PC-9 (cell line): ENCODE measurements around the gene CNTNAP5. TPM values are rescaled to one million over a fixed set of nuclear protein-coding genes. Genes with fewer than 3 reads are reported as not detected.
"Not testable (repeated sequence)": the region's sequence is repeated elsewhere in the genome, so short reads cannot be mapped to it uniquely, and the experiment has no call there.

Source experiments
- BruUV-seq: library from RNA; stranded (reverse); fragments of 400-500 nt; replicated peaks from 2 replicates; lab custom pipeline; 2021; lab: Mats Ljungman, UMichigan
- CTCF ChIA-PET: fragments of 300-600 bp; sonication (Branson Sonifier 250); formaldehyde crosslinking; loops from one replicate; lab custom pipeline; 2022; ENCODE audit warnings: antibody characterized with exemption; lab: Charles Lee
- POLR2A ChIA-PET: fragments of 300-600 bp; sonication (Branson Sonifier 250); formaldehyde crosslinking; loops from one replicate; lab custom pipeline; 2022; ENCODE audit warnings: antibody characterized with exemption; ENCODE audit not compliant: unreplicated experiment; lab: Charles Lee
- DNase-seq, 2 experiments: peaks; one replicate each; pipeline versions ENCODE4 v3.0.0 to v3.0.0-alpha.2; 2015 to 2022; ENCODE audit warnings: mixed read lengths in 1 of 2
- H2AFZ ChIP-seq: fragments of 200-600 bp; sonication (generic); 2 replicates; pipeline ENCODE4 v1.8.1; 2017; ENCODE audit warnings: antibody characterized with exemption
- H3F3A ChIP-seq: fragments of 200-600 bp; sonication (generic); 2 replicates; pipeline ENCODE4 v1.8.1; 2017; ENCODE audit warnings: antibody characterized with exemption, mild to moderate bottlenecking, low read depth; ENCODE audit not compliant: insufficient read depth
- H3K27ac ChIP-seq: fragments of 200-600 bp; sonication (generic); 2 replicates; pipeline ENCODE4 v1.6.1; 2016; ENCODE audit warnings: mixed run types
- H3K27me3 ChIP-seq: fragments of 200-600 bp; sonication (generic); 2 replicates; pipeline ENCODE4 v1.6.1; 2016; ENCODE audit warnings: low read depth, mixed run types; ENCODE audit not compliant: insufficient read depth
- H3K36me3 ChIP-seq: fragments of 200-600 bp; sonication (generic); 2 replicates; pipeline ENCODE4 v1.6.1; 2016; ENCODE audit warnings: low read depth, mixed run types
- H3K4me1 ChIP-seq: fragments of 200-600 bp; sonication (generic); replicated peaks from 2 replicates; pipeline ENCODE4 v1.6.1; 2016; ENCODE audit warnings: mixed run types; ENCODE audit not compliant: insufficient read depth
- H3K4me2 ChIP-seq: fragments of 200-600 bp; sonication (generic); 2 replicates; pipeline ENCODE4 v1.6.1; 2017; ENCODE audit warnings: mixed run types
- H3K4me3 ChIP-seq: fragments of 200-600 bp; sonication (generic); 2 replicates; pipeline ENCODE4 v1.6.1; 2016; ENCODE audit warnings: mixed run types
- H3K79me2 ChIP-seq: fragments of 200-600 bp; sonication (generic); 2 replicates; pipeline ENCODE4 v1.6.1; 2017; ENCODE audit warnings: low read depth, mixed run types
- H3K9me2 ChIP-seq: fragments of 200-600 bp; sonication (generic); 2 replicates; pipeline ENCODE4 v1.8.1; 2017; ENCODE audit warnings: mild to moderate bottlenecking; ENCODE audit not compliant: insufficient read depth
- H3K9me3 ChIP-seq: fragments of 200-600 bp; sonication (generic); 2 replicates; pipeline ENCODE4 v1.8.1; 2016; ENCODE audit warnings: low read depth; ENCODE audit not compliant: insufficient read depth
- H4K20me1 ChIP-seq: fragments of 200-600 bp; sonication (generic); 2 replicates; pipeline ENCODE4 v1.8.1; 2017; ENCODE audit not compliant: insufficient read depth
- EZH2 ChIP-seq: fragments of 200-600 bp; sonication (generic); IDR thresholded peaks from 2 replicates; pipeline ENCODE4 v1.8.0; 2017; ENCODE audit warnings: antibody characterized with exemption, low read depth
- intact Hi-C: fragments of 100-400 bp; cut with micrococcal nuclease; formaldehyde crosslinking; loops from one replicate; pipeline ENCODE4 v1.10.0; 2022; ENCODE audit not compliant: unreplicated experiment
- total RNA-seq: library from RNA; stranded (reverse); gene quantifications from 2 replicates; pipeline ENCODE4 v1.2.3, GENCODE V29; 2021
- TF ChIP-seq, protein P1 (sequence below): fragments of 200-600 bp; sonication (generic); conservative IDR thresholded peaks from 2 replicates; pipeline ENCODE4 v1.6.1; 2017; ENCODE audit warnings: mixed run types, antibody characterized with exemption, mild to moderate bottlenecking, moderate library complexity

CNTNAP5 gene
- total RNA-seq, 1 experiment from 2014 or later = not detected

DNA sequence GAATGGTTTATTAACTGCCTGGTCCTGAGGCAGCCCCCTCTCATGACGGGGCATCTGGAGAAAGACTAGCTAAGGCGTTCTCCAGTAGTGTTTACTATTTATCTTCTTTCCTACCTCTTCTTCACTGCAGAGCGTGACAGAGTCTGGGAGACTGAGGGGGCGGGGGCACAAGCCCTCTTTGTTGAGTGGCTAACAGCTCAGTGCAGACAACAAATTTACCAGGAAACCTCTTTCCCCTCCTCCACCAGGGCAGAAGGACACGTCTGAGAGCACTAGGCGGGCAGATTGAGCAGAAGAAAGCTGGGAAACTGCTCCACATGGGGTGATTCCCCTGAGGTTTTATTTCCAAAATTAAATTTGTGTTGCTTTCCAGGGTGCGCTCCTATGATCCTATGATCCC is 322.1 kb downstream of the CNTNAP5 start:
- no peak overlapping the region for H2AFZ ChIP-seq
- H3K27me3 ChIP-seq = no peaks in the 10 kb centered on the region
- no peak overlapping the region for H3K4me3 ChIP-seq
- ChIA-PET POLR2A (no interaction called here), CTCF (no interaction called here)
- no peak for TF ChIP-seq EZH2
- TF ChIP-seq, protein P1, sequence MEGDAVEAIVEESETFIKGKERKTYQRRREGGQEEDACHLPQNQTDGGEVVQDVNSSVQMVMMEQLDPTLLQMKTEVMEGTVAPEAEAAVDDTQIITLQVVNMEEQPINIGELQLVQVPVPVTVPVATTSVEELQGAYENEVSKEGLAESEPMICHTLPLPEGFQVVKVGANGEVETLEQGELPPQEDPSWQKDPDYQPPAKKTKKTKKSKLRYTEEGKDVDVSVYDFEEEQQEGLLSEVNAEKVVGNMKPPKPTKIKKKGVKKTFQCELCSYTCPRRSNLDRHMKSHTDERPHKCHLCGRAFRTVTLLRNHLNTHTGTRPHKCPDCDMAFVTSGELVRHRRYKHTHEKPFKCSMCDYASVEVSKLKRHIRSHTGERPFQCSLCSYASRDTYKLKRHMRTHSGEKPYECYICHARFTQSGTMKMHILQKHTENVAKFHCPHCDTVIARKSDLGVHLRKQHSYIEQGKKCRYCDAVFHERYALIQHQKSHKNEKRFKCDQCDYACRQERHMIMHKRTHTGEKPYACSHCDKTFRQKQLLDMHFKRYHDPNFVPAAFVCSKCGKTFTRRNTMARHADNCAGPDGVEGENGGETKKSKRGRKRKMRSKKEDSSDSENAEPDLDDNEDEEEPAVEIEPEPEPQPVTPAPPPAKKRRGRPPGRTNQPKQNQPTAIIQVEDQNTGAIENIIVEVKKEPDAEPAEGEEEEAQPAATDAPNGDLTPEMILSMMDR = no peak
- no peaks in the 10 kb centered on the region for H3K9me3 ChIP-seq
- H3K27ac ChIP-seq = no peak overlapping the region
- BruUV-seq = no TSS peak
- no peak for DNase-seq
- H3K36me3 ChIP-seq = no peaks in the 10 kb centered on the region
- no peaks in the 10 kb centered on the region for H3K79me2 ChIP-seq
- intact Hi-C loops = no loop called here
- no peaks in the 10 kb centered on the region for H3K4me1 ChIP-seq
- no peaks in the 10 kb centered on the region for H3K9me2 ChIP-seq
- no peak overlapping the region for H3K4me2 ChIP-seq
- no peaks in the 10 kb centered on the region for H3F3A ChIP-seq
- no peaks in the 10 kb centered on the region for H4K20me1 ChIP-seq

DNA sequence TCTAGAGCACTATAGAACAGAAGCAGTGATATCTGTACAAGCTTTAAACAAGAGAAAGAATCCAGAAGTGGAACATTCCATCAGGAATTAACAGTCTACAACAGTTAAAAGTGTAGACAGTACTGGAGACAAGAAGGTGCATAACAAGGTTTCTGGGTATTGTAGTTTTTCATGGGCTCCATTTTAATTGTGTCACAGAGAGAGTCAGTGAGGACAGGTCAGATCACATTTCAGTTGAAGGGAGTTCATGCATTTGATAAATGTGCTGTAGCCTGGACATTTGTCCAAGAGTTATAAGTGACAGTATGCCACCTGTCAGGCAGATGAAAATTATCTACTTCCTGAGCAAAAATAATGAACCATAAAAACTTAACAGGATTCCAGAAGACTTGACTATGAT is 328.6 kb downstream of the CNTNAP5 start:
- intact Hi-C loops = no loop called here
- CTCF ChIA-PET = no interaction called here
- H3F3A ChIP-seq = no peaks in the 10 kb centered on the region

DNA sequence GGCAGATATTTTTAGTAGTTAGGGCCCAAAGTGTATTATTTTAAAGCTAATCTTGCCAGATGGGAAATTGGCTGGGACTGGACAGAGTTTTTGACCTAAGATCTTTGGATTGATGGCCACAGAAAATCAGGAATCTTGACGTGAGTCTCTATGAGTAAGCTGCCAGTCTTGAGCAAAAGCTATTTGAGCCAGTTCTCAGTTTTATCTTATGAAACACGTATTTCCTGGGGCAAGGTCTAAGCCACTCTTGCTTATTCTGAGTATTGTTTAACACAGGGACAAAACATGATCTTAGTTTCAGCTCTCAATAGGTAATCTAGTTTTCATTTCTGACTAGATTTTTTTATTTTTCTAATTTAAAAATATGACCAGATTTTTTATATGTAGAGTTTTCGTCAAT is 329.4 kb downstream of the CNTNAP5 start:
- ChIA-PET POLR2A (interaction anchor here (0.6 kb wide), 1 partner anchor 102 kb away, joined by 5 read pairs; no protein-coding TSS in a partner anchor), CTCF (no interaction called here)
- H3F3A ChIP-seq = no peaks in the 10 kb centered on the region
- no peak overlapping the region for H3K4me2 ChIP-seq
- H3K9me2 ChIP-seq = no peaks in the 10 kb centered on the region
- no peaks in the 10 kb centered on the region for H3K36me3 ChIP-seq
- DNase-seq = no peak
- no peak overlapping the region for H2AFZ ChIP-seq
- no TSS peak for BruUV-seq
- H3K27ac ChIP-seq = no peak overlapping the region
- no peaks in the 10 kb centered on the region for H3K79me2 ChIP-seq
- no peak overlapping the region for H3K4me3 ChIP-seq
- intact Hi-C loops = no loop called here
- no peak for TF ChIP-seq EZH2
- TF ChIP-seq, protein P1 = no peak
- H4K20me1 ChIP-seq = no peaks in the 10 kb centered on the region
- H3K4me1 ChIP-seq = no peaks in the 10 kb centered on the region
- no peaks in the 10 kb centered on the region for H3K27me3 ChIP-seq
- H3K9me3 ChIP-seq = no peaks in the 10 kb centered on the region; the same call in 1 of the 2 replicates

More for the DNA sequence above, 328.6 kb downstream of the CNTNAP5 start:
- Histone ChIP-seq H3K79me2 (no peaks in the 10 kb centered on the region), H3K9me3 (no peaks in the 10 kb centered on the region; the same call in 1 of the 2 replicates), H3K27ac (no peak overlapping the region), H3K4me2 (no peak overlapping the region), H2AFZ (no peak overlapping the region), H3K27me3 (no peaks in the 10 kb centered on the region), H3K9me2 (no peaks in the 10 kb centered on the region), H3K36me3 (no peaks in the 10 kb centered on the region), H3K4me1 (no peaks in the 10 kb centered on the region), H3K4me3 (no peak overlapping the region), H4K20me1 (no peaks in the 10 kb centered on the region)
- POLR2A ChIA-PET = no interaction called here
- TF ChIP-seq, protein P1 = no peak
- DNase-seq = peak in 1 of 2 experiments; percentile 19
- no TSS peak for BruUV-seq

DNA sequence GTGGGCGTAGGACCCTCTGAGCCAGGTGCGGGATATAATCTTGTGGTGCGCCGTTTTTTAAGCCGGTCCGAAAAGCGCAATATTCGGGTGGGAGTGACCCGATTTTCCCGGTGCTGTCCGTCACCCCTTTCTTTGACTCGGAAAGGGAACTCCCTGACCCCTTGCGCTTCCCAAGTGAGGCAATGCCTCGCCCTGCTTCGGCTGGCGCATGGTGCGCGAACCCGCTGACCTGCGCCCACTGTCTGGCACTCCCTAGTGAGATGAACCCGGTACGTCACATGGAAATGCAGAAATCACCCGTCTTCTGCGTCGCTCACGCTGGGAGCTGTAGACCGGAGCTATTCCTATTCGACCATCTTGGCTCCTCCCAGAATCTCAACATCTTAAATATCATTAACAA is 336.9 kb downstream of the CNTNAP5 start:
- intact Hi-C loops, POLR2A ChIA-PET, H3K79me2 ChIP-seq, H3K4me3 ChIP-seq, H3K36me3 ChIP-seq, H3K4me2 ChIP-seq, CTCF ChIA-PET, H4K20me1 ChIP-seq, H2AFZ ChIP-seq, H3K9me3 ChIP-seq, DNase-seq, H3F3A ChIP-seq, H3K27ac ChIP-seq, H3K4me1 ChIP-seq, BruUV-seq, H3K9me2 ChIP-seq, H3K27me3 ChIP-seq: not testable (repeated sequence)
